K562 (cell line): ENCODE results near the gene ABCD3. TPM values are rescaled to one million over a fixed set of nuclear protein-coding genes. Genes with fewer than 3 reads are reported as not detected.
"Not testable (repeated sequence)": the region's sequence is repeated elsewhere in the genome, so short reads cannot be mapped to it uniquely, and the experiment has no call there.

Experiments
- ATAC-seq: fragments of 200-7000 bp; cut with Tn5 transposase; 3 replicates; pipeline ENCODE4 v1.9.1; 2020; ENCODE audit warnings: moderate library complexity
- BruUV-seq: library from RNA; stranded (reverse); fragments of 400-500 nt; replicated peaks from 2 replicates; lab custom pipeline; 2021; lab: Mats Ljungman, UMichigan
- CTCF ChIA-PET: fragments of 300-600 bp; formaldehyde crosslinking; extraction: SDS; loops from one replicate; lab custom pipeline; 2021; ENCODE audit warnings: low intra/inter-chr PET ratio; lab: Yijun Ruan, JAX
- POLR2A ChIA-PET: fragments of 300-600, 350-650 bp; sonication (Branson Sonifier 250); formaldehyde crosslinking; extraction: SDS; loops from one replicate; lab custom pipeline; 2021; ENCODE audit warnings: antibody characterized with exemption, inconsistent platforms; lab: Yijun Ruan, JAX
- DNase-seq, 4 experiments: peaks; one replicate each; pipeline versions ENCODE4 v3.0.0 to v3.0.0-alpha.2; 2011 to 2018; ENCODE audit warnings: low spot score in 3 of 4, mixed read lengths in 3 of 4; ENCODE audit errors: extremely low read depth in 1 of 4
- FAIRE-seq: peaks from 2 replicates; lab custom pipeline; 2011; peaks lifted over from hg19 to GRCh38; lab: Jason Lieb, UNC
- H2AFZ ChIP-seq: 2 replicates; pipeline ENCODE4 v1.6.0; 2011; ENCODE audit warnings: low read depth, low read length, control low read depth, inconsistent platforms
- H3K27ac ChIP-seq: fragments of 200-600 bp; 3 replicates; pipeline ENCODE4 v1.8.0; 2011; ENCODE audit warnings: low read depth, mild to moderate bottlenecking, control low read depth, inconsistent platforms, low read length, moderate library complexity, mixed read lengths; ENCODE audit errors: extremely low read depth
- H3K27me3 ChIP-seq, 2 experiments: fragments of 300-600 bp in 1 of 2; 2 replicates in 1 of 2; 3 replicates in 1 of 2; pipeline versions ENCODE4 v1.6.0 to v1.8.0; 2011; ENCODE audit warnings: inconsistent platforms in 2 of 2, low read length in 2 of 2, mild to moderate bottlenecking in 1 of 2, mixed read lengths in 1 of 2, moderate library complexity in 1 of 2; ENCODE audit not compliant: control insufficient read depth in 2 of 2, insufficient read depth in 2 of 2
- H3K36me3 ChIP-seq: fragments of 300-600 bp; 3 replicates; pipeline ENCODE4 v1.8.0; 2011; ENCODE audit warnings: mild to moderate bottlenecking, low read length, inconsistent platforms; ENCODE audit not compliant: control insufficient read depth, insufficient read depth
- H3K4me1 ChIP-seq, 2 experiments: fragments of 200-600 bp in 1 of 2; replicated peaks in 1 of 2; 2 replicates in 1 of 2; 3 replicates in 1 of 2; pipeline versions ENCODE4 v1.5.1 to v1.8.0; 2011; ENCODE audit warnings: inconsistent platforms in 2 of 2, low read length in 2 of 2, mild to moderate bottlenecking in 1 of 2, mixed read lengths in 1 of 2, moderate library complexity in 1 of 2; ENCODE audit not compliant: control insufficient read depth in 2 of 2, insufficient read depth in 2 of 2
- H3K4me2 ChIP-seq: 2 replicates; pipeline ENCODE4 v1.6.1; 2011; ENCODE audit warnings: low read length, control low read depth, inconsistent platforms, mixed read lengths; ENCODE audit not compliant: insufficient read depth
- H3K4me3 ChIP-seq: fragments of 200-600 bp; sonication (generic), shearing (Covaris generic); 2 replicates; pipeline ENCODE4 v1.5.1; 2016; ENCODE audit warnings: control low read depth, inconsistent platforms
- H3K79me2 ChIP-seq: fragments of 200-600 bp; 3 replicates; pipeline ENCODE4 v1.8.0; 2011; ENCODE audit warnings: low read length, inconsistent platforms; ENCODE audit not compliant: control insufficient read depth, insufficient read depth
- H3K9ac ChIP-seq, 2 experiments: 2 replicates each; pipeline versions ENCODE4 v1.6.0 to v1.6.1; 2011; ENCODE audit warnings: low read depth in 2 of 2, low read length in 2 of 2, control low read depth in 1 of 2, inconsistent platforms in 1 of 2, mild to moderate bottlenecking in 1 of 2, mixed read lengths in 1 of 2; ENCODE audit not compliant: insufficient read depth in 1 of 2
- H3K9me1 ChIP-seq: one replicate; pipeline ENCODE4 v1.6.0; 2011; ENCODE audit warnings: inconsistent platforms, mild to moderate bottlenecking, low read length, moderate library complexity; ENCODE audit not compliant: control insufficient read depth, insufficient read depth
- H3K9me3 ChIP-seq: replicated peaks from 2 replicates; pipeline ENCODE4 v1.5.1; 2011; ENCODE audit warnings: low read depth, low read length, inconsistent platforms; ENCODE audit not compliant: control insufficient read depth, insufficient read depth
- H4K20me1 ChIP-seq: replicated peaks from 2 replicates; pipeline ENCODE4 v1.6.1; 2011; ENCODE audit warnings: low read length, inconsistent platforms, mixed read lengths; ENCODE audit not compliant: control insufficient read depth, insufficient read depth
- NFYB ChIP-seq: IDR thresholded peaks from 2 replicates; pipeline ENCODE4 v1.6.1; 2011; ENCODE audit warnings: mild to moderate bottlenecking, moderate library complexity; ENCODE audit not compliant: insufficient read length; ENCODE audit errors: extremely low read depth
- WGBS: fragments of 100-300 bp; shearing (Covaris generic); methylation state at CpG from one replicate; pipeline ENCODE4 v1.1.6; 2016; ENCODE audit warnings: low coverage, mixed read lengths; ENCODE audit not compliant: insufficient coverage; ENCODE audit errors: missing lambda C conversion rate; 5-methylcytosine and 5-hydroxymethylcytosine counted together
- in situ Hi-C: fragments of 300-500 bp; cut with MboI; formaldehyde crosslinking; loops from 4 replicates; pipeline ENCODE4 v1.15.0; 2018; ENCODE audit warnings: inconsistent platforms, mixed read lengths
- intact Hi-C: fragments of 100-400 bp; cut with micrococcal nuclease; formaldehyde crosslinking; loops from 2 replicates; pipeline ENCODE4 v1.14.2; 2022
- polyA plus RNA-seq, 8 experiments: library from polyadenylated mRNA; depleted of rRNA in 4 of 8; stranded (reverse) in 5 of 8; unstranded in 3 of 8; fragments of >200 nt; fragmentation: Nextera tagmentation in 2 of 8; fragmentation: Illumina TruSeq in 1 of 8; extraction: Ambion mirVana in 2 of 8; extraction: Trizol in 1 of 8; gene quantifications; 2 replicates each; pipeline versions ENCODE4 v1.2.1 to v1.2.3, GENCODE V29; 2011 to 2014; ENCODE audit warnings: inconsistent platforms in 1 of 8, missing spikeins in 1 of 8
- total RNA-seq, 7 experiments: library from RNA; depleted of rRNA in 6 of 7; stranded (reverse); fragments of >200 nt in 6 of 7; fragmentation: Illumina TruSeq in 2 of 7; extraction: Trizol in 2 of 7; gene quantifications; 2 replicates each; pipeline versions ENCODE4 v1.2.1 to v1.2.3, GENCODE V29; 2011 to 2021; ENCODE audit warnings: low replicate concordance in 1 of 7

Gene ABCD3
- total and polyA plus RNA-seq, 9 of the 15 experiments (the other 6 are each of a cell fraction or from before 2014, with no cell fraction given): 11.0 to 30.7 (median 15.5) TPM

- H3K9me3 ChIP-seq, H2AFZ ChIP-seq, DNase-seq, POLR2A ChIA-PET, FAIRE-seq, H3K79me2 ChIP-seq, H3K4me1 ChIP-seq, CTCF ChIA-PET, H3K36me3 ChIP-seq, H3K9me1 ChIP-seq, H3K4me3 ChIP-seq, BruUV-seq, H3K4me2 ChIP-seq, H3K27me3 ChIP-seq, H4K20me1 ChIP-seq, H3K9ac ChIP-seq, H3K27ac ChIP-seq, intact Hi-C loops, ATAC-seq, in situ Hi-C loops: not testable (repeated sequence)
- 0% methylated on average over 7 of the region's 7 CpGs for WGBS
These were observed 42.5 kb upstream of the ABCD3 start for GRCh38 chr1:94375666-94376065.

GRCh38 chr1:94378493-94378892, 39.7 kb upstream of the ABCD3 start:
- H4K20me1 ChIP-seq, BruUV-seq, CTCF ChIA-PET, H3K27ac ChIP-seq, H3K27me3 ChIP-seq, FAIRE-seq, H3K9ac ChIP-seq, H3K79me2 ChIP-seq, intact Hi-C loops, H3K9me1 ChIP-seq, ATAC-seq, POLR2A ChIA-PET, H3K4me1 ChIP-seq, H3K36me3 ChIP-seq, DNase-seq, in situ Hi-C loops, H3K9me3 ChIP-seq: not testable (repeated sequence)
- Histone ChIP-seq H3K4me2 (peak overlapping the region; percentile 66), H3K4me3 (peak overlapping the region; percentile 17; the same call in 1 of the 2 replicates), H2AFZ (peak overlapping the region; percentile 80)
- TF ChIP-seq NFYB: peak; percentile 39
- 0% methylated on average over 2 of the region's 2 CpGs for WGBS
